ENCODE results near the gene HOXA10.
A peak's percentile ranks its signal among the peaks of the same experiment; 100 is the strongest.

The HOXA10 gene

GRCh38 chr7:27143950-27144780, 30.0 kb downstream of the HOXA10 start:
- no peak for ATAC-seq
- H3K27ac Mint-ChIP-seq: no peak overlapping the region

GRCh38 chr7:27143023-27143949, 30.8 kb downstream of the HOXA10 start, which contains the start of gene HOXA5:
Gene HOXA5 (minus strand): TSS chr7:27143681. CDS start chr7:27143607, 74 bp downstream.
- Mint-ChIP-seq H3K27ac (no peak within 1 kb of the TSS), H3K9me3 (no peaks in the 10 kb centered on the region), H3K4me1 (peaks cover 5% of the 10 kb centered on the region), H3K4me3 (no peak within 1 kb of the TSS), H3K36me3 (no peaks in the 10 kb centered on the region)
- DNase-seq (ENCODE audit: low spot score in 2 of 2): no peak
- no peak for ATAC-seq

More at GRCh38 chr7:27143950-27144780, 30.0 kb downstream of the HOXA10 start:
- Mint-ChIP-seq H3K4me1 (peaks cover 6% of the 10 kb centered on the region), H3K4me3 (no peak overlapping the region), H3K36me3 (no peaks in the 10 kb centered on the region), H3K9me3 (no peaks in the 10 kb centered on the region)
- no peak for DNase-seq (ENCODE audit: low spot score in 2 of 2)

- no peaks in the 10 kb centered on the region for H3K36me3 Mint-ChIP-seq
- DNase-seq (ENCODE audit: low spot score in 2 of 2): no peak
- ATAC-seq: no peak
- no peak overlapping the region for H3K27ac Mint-ChIP-seq
- no peaks in the 10 kb centered on the region for H3K4me1 Mint-ChIP-seq
- H3K9me3 Mint-ChIP-seq: no peaks in the 10 kb centered on the region
- H3K4me3 Mint-ChIP-seq: no peak overlapping the region
Measured at GRCh38 chr7:27142580-27143022, 31.5 kb downstream of the HOXA10 start.

GRCh38 chr7:27141923-27142579, 32.1 kb downstream of the HOXA10 start:
- DNase-seq (ENCODE audit: low spot score in 2 of 2): no peak
- no peak overlapping the region for H3K4me3 Mint-ChIP-seq
- no peaks in the 10 kb centered on the region for H3K4me1 Mint-ChIP-seq
- ATAC-seq: no peak
- H3K36me3 Mint-ChIP-seq: no peaks in the 10 kb centered on the region
- no peaks in the 10 kb centered on the region for H3K9me3 Mint-ChIP-seq
- no peak overlapping the region for H3K27ac Mint-ChIP-seq

- ATAC-seq (no peak), DNase-seq (ENCODE audit: low spot score in 2 of 2) (no peak)
- H3K9me3 Mint-ChIP-seq: no peaks in the 10 kb centered on the region
- peaks cover under 1% of the 10 kb centered on the region for H3K4me1 Mint-ChIP-seq
- no peaks in the 10 kb centered on the region for H3K36me3 Mint-ChIP-seq
- H3K4me3 Mint-ChIP-seq: no peak overlapping the region
- H3K27ac Mint-ChIP-seq: no peak overlapping the region
Measured at GRCh38 chr7:27141137-27141922, 32.8 kb downstream of the HOXA10 start.

GRCh38 chr7:27140126-27140857, 33.8 kb downstream of the HOXA10 start:
- Mint-ChIP-seq H3K9me3 (no peaks in the 10 kb centered on the region), H3K27ac (no peak overlapping the region), H3K4me1 (peaks cover 10% of the 10 kb centered on the region), H3K36me3 (no peaks in the 10 kb centered on the region), H3K4me3 (no peak overlapping the region)
- ATAC-seq: no peak
- DNase-seq (ENCODE audit: low spot score in 2 of 2): no peak

- Mint-ChIP-seq H3K36me3 (no peaks in the 10 kb centered on the region), H3K27ac (no peak overlapping the region), H3K4me3 (no peak overlapping the region), H3K9me3 (no peaks in the 10 kb centered on the region), H3K4me1 (peaks cover 18% of the 10 kb centered on the region)
- DNase-seq (ENCODE audit: low spot score in 2 of 2): no peak
- ATAC-seq: no peak
Measured at GRCh38 chr7:27139334-27140125, 34.6 kb downstream of the HOXA10 start.

- DNase-seq (ENCODE audit: low spot score in 2 of 2): no peak
- Mint-ChIP-seq H3K4me1 (peaks cover 23% of the 10 kb centered on the region), H3K4me3 (no peak overlapping the region), H3K36me3 (no peaks in the 10 kb centered on the region), H3K9me3 (no peaks in the 10 kb centered on the region), H3K27ac (no peak overlapping the region)
- ATAC-seq: no peak
Measured at GRCh38 chr7:27138985-27139333, 35.2 kb downstream of the HOXA10 start.

- DNase-seq (ENCODE audit: low spot score in 2 of 2) (no peak), ATAC-seq (no peak)
- Mint-ChIP-seq H3K9me3 (no peaks in the 10 kb centered on the region), H3K36me3 (no peaks in the 10 kb centered on the region), H3K27ac (no peak overlapping the region), H3K4me1 (peaks cover 25% of the 10 kb centered on the region), H3K4me3 (no peak overlapping the region)
Measured at GRCh38 chr7:27138472-27138871, 35.6 kb downstream of the HOXA10 start.

- no peak overlapping the region for H3K27ac Mint-ChIP-seq
- ATAC-seq: no peak
- H3K36me3 Mint-ChIP-seq: no peaks in the 10 kb centered on the region
- H3K9me3 Mint-ChIP-seq: no peaks in the 10 kb centered on the region
- H3K4me3 Mint-ChIP-seq: no peak overlapping the region
- no peak for DNase-seq (ENCODE audit: low spot score in 2 of 2)
- H3K4me1 Mint-ChIP-seq: peaks cover 25% of the 10 kb centered on the region
Measured at GRCh38 chr7:27137640-27138315, 36.3 kb downstream of the HOXA10 start.

GRCh38 chr7:27134392-27134791, 39.7 kb downstream of the HOXA10 start:
- Mint-ChIP-seq H3K9me3 (no peaks in the 10 kb centered on the region), H3K4me1 (peaks cover 25% of the 10 kb centered on the region), H3K27ac (no peak overlapping the region), H3K36me3 (no peaks in the 10 kb centered on the region), H3K4me3 (no peak overlapping the region)
- ATAC-seq (peak; percentile 75), DNase-seq (ENCODE audit: low spot score in 2 of 2) (no peak)

GRCh38 chr7:27133409-27134231, 40.5 kb downstream of the HOXA10 start:
- DNase-seq (ENCODE audit: low spot score in 2 of 2) (no peak), ATAC-seq (no peak)
- H3K9me3 Mint-ChIP-seq: no peaks in the 10 kb centered on the region
- H3K4me1 Mint-ChIP-seq: peaks cover 25% of the 10 kb centered on the region
- H3K4me3 Mint-ChIP-seq: no peak overlapping the region
- H3K27ac Mint-ChIP-seq: no peak overlapping the region
- H3K36me3 Mint-ChIP-seq: no peaks in the 10 kb centered on the region

Measured in stimulated activated effector memory CD8-positive, alpha-beta T cell treated with anti-CD3 and anti-CD28 coated beads, Interleukin-12 subunit alpha, Interleukin-12 subunit beta, amount 100 ng/mL, for 72 hours (primary cell).